GM23338 (cell line): ENCODE data around the gene FRMD4A.

Experiments
- CREB1 ChIP-seq: fragments of 250-450 bp; sonication (Bioruptor Pico); IDR thresholded peaks from 2 replicates; pipeline ENCODE4 v1.5.0; 2020; ENCODE audit warnings: low read depth, mild to moderate bottlenecking, moderate library complexity
- TF ChIP-seq, protein P1 (sequence below), 2 experiments: fragments of 200-600 bp in 1 of 2; sonication (generic) in 1 of 2; conservative IDR thresholded peaks; 2 replicates each; pipeline versions ENCODE4 v1.5.1 to v1.6.1; 2016 to 2017; ENCODE audit warnings: antibody characterized with exemption in 2 of 2, low read depth in 2 of 2, mild to moderate bottlenecking in 2 of 2, moderate library complexity in 1 of 2

DNA sequence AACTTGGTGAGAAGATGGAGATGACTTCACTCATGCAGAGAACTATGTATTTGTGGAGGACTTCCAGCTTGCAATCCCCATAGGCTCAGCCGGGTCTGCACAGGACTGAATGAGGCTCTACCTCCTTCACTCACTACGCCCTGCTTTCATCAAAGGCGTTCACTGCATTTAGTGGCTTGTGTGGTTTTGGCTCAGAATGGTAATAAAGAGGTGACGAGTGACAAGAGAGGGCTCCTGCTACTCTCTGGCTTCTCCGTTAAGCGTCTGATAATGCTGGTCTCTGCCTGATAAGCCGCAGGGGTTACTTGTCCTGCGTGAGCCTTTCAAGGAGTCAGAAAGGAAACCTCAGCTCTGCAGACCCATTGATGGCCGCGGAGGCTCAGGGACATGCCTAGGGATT, 400.6 kb downstream of the FRMD4A start:
- TF ChIP-seq CREB1 (CRISPR knock-in tag) = no peak
- TF ChIP-seq, protein P1, sequence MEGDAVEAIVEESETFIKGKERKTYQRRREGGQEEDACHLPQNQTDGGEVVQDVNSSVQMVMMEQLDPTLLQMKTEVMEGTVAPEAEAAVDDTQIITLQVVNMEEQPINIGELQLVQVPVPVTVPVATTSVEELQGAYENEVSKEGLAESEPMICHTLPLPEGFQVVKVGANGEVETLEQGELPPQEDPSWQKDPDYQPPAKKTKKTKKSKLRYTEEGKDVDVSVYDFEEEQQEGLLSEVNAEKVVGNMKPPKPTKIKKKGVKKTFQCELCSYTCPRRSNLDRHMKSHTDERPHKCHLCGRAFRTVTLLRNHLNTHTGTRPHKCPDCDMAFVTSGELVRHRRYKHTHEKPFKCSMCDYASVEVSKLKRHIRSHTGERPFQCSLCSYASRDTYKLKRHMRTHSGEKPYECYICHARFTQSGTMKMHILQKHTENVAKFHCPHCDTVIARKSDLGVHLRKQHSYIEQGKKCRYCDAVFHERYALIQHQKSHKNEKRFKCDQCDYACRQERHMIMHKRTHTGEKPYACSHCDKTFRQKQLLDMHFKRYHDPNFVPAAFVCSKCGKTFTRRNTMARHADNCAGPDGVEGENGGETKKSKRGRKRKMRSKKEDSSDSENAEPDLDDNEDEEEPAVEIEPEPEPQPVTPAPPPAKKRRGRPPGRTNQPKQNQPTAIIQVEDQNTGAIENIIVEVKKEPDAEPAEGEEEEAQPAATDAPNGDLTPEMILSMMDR (conservative IDR thresholded peaks at IDR 0.05; ENCODE audit: low read depth in 2 of 2) = no peak
